HG02678 (cell line): ENCODE data around the gene DDAH1.
"Not testable (repeated sequence)": the region's sequence is repeated elsewhere in the genome, so short reads cannot be mapped to it uniquely, and the experiment has no call there.

Experiments
- ATAC-seq: cut with Tn5 transposase; IDR thresholded peaks from one replicate; pipeline ENCODE4 v1.9.1; 2021; ENCODE audit warnings: mild to moderate bottlenecking, moderate library complexity; ENCODE audit not compliant: unreplicated experiment

The DDAH1 gene

GRCh38 chr1:85465099-85465785, at the start of gene DDAH1:
Gene DDAH1 (minus strand): TSS chr1:85465159. CDS start chr1:85465045, 114 bp downstream.
- ATAC-seq, result peak; percentile 54

DNA sequence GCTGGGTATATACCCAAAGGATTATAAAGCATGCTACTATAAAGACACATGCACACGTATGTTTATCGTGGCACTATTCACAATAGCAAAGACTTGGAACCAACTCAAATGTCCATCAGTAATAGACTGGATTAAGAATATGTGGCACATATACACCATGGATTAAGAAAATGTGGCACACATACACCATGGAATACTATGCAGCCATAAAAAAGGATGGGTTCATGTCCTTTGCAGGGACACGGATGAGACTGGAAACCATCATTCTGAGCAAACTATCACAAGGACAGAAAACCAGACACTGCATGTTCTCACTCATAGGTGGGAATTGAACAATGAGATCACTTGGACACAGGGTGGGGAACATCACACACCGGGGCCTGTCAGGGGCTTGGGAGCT, 49.0 kb upstream of the DDAH1 start:
- not testable (repeated sequence) for ATAC-seq

DNA sequence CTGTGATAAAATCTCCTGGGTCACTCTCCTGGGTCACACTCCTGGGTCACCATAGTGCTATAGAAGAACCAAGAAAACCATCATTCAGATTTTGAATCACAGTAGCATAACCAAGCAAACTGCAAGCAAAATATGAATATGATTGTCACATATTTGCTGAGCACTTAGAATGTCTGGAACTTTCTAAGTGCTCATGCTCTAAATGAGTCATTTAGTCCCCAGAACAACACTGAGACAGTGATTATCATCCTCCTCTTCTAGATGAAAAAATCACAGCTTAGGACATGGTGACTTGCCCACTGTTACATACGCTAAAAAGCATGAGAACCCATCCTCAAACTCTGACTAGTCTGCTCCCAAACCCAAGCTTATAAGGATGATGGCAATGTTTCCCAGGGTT, 39.5 kb upstream of the DDAH1 start:
- no peak for ATAC-seq

DNA sequence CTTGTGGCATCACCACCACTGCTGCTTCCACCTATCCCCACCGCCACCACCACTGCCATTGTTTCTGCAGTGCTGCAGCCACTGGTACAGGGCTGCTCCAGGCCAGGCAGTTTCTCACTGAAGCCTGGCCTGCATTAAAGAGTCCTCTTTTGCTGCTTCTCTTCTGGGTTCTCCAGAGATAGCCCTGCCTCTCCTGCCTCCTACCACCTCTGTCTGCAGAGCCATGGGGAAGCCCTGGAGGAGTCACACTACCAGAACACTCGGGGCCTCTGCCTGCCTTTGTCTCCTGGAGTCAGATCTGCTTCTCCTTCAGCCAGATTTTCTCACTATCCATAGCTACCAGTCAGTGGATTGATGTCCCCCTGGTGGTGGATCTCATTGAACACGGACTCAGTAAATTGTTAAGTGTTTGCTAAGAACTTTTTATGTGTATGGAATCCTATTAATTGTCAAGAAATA, 37.7 kb upstream of the DDAH1 start:
- ATAC-seq, result no peak

GRCh38 chr1:85502171-85502570, 37.2 kb upstream of the DDAH1 start:
- ATAC-seq, result no peak

GRCh38 chr1:85501355-85501898, 36.5 kb upstream of the DDAH1 start:
- no peak for ATAC-seq

DNA sequence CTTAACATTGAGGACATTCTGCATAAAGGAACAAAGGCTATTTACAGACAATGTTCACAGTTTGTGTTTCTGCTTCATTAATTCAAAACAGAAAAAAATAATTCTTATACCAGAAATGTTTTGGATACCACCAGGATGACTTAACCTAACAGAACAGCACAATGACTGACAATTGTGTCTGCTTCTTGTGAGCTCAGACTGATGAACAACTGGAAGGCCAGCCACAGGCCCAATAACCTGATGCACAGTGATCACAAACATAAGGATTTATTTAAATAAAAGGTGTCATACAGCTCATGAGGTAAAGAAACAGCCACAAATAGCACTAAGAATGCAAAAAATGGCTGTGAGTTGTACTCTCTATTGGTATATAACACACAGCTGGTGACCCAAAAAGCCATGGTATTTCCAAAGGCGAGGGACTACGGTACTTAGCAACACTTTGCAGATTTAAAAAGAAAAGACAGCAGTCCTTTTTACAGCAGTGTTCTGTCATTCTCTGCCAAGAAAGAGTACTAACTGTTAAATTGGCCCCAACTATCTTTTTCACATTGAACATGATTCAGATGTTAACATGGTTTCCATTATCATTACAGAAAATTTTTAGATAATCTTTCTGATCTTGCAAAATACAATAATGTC, 32.1 kb upstream of the DDAH1 start:
- ATAC-seq, result no peak

- no peak for ATAC-seq
Observed at GRCh38 chr1:85495556-85495955, 30.6 kb upstream of the DDAH1 start.

DNA sequence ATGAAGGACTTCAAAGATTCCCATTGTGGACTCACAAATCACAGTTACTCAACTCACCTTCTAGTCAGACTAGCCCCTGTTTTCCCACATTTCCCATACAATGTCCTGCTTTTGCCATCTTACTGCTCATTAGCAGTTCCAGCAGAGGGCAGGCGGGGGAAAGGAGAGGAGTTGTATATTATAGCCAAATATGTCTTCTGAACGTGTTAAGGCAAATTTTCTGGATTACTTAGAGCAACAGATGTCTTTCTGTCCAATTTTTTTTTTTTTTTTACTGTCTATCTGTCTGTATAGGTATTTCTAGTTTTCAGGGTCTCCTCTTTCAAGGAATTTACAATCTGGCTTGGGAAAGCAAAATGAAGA, 29.9 kb upstream of the DDAH1 start:
- ATAC-seq, result no peak

GRCh38 chr1:85494074-85494903, 29.3 kb upstream of the DDAH1 start:
- no peak for ATAC-seq

DNA sequence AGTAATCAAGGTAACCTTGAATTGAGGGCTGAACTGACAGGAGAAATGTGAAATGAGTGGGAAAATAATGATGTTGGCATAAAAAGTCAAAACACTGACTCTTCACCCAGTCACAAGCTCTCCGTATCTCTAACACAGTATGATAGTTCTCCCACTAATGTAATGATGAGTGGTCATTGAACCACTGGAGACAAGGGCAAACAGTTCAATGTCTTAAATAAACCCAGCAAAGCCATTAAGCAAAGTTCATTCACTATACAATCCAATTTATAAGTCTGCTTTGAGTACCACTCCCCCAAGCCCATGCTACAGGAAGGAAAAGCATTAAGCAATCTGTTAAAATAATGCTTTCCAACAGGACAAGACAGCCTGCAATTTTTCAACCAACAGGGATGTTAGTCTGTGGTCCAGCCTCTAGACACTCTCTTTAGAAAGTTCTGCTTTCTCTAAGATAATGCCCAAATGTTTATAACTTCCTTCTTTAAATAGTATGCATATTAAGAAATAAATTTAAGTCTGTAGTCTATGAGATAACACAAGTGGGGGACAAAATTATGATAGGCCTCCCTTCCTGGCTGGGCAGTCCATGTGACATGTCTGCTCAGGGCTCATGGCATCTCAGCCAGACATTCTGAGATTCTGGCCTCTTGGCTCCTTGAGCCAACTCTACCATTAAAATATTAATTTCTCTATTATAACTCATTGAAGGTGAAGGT, 25.5 kb upstream of the DDAH1 start:
- no peak for ATAC-seq

DNA sequence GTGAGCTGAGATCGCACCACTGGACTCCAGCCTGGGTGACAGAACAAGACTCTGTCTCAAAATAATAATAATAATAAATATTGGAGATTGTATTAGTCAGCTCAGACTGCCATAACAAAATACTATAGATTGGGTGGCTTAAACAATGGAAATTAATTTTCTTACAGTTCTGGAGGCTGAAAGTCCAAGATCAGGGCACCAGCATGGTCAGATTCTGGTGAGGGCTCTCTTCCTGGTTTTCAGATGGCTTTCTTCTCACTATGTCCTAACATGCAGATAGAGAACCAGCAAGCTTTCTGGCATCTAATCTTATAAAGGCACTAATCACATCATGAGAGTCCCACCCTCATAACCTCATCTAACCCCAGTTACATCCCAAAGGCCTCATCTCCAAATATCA, 23.2 kb upstream of the DDAH1 start:
- no peak for ATAC-seq

DNA sequence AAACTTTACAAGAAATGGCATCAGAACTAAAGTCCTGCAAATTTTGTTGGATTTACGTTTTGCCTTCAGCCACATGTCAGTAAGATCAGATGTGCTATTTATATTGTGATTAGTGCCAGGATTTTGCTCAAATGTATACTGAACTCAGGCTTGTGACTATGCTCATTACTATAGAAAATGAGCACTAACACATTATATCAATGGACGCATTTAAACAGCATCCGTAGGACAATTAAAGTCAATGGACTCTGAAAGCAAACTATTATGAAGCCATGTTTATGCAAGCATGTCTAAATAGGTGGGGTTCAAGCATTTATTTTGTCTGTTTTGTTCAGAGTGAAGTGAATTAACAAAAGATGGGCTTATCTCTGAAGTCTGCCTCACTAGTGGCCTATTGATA, 20.6 kb upstream of the DDAH1 start:
- no peak for ATAC-seq

DNA sequence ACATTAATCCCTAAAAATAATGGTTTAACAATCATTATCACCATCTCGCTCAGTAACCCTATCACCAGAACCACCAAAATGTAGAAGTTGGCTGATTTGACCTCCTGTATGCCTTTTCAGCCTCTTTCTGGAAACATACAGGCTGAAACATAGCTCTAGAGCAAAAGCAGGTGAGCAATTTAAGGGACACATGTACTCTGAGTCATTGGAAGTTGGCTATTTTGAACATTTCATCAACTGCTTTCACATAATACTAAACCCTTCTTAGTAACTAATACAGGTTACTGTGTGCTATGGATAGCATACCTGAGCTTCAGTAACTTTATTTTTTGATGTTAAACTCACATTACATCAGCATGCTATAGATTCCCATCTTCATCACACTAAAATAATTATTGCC, 19.8 kb upstream of the DDAH1 start:
- no peak for ATAC-seq

- no peak for ATAC-seq
Observed at GRCh38 chr1:85484264-85484663, 19.3 kb upstream of the DDAH1 start.

GRCh38 chr1:85481688-85482087, 16.7 kb upstream of the DDAH1 start:
- ATAC-seq, result no peak

- ATAC-seq, result no peak
Observed at GRCh38 chr1:85480566-85480965, 15.6 kb upstream of the DDAH1 start.

GRCh38 chr1:85479491-85479890, 14.5 kb upstream of the DDAH1 start:
- ATAC-seq, result no peak

GRCh38 chr1:85478366-85478765, 13.4 kb upstream of the DDAH1 start:
- no peak for ATAC-seq

DNA sequence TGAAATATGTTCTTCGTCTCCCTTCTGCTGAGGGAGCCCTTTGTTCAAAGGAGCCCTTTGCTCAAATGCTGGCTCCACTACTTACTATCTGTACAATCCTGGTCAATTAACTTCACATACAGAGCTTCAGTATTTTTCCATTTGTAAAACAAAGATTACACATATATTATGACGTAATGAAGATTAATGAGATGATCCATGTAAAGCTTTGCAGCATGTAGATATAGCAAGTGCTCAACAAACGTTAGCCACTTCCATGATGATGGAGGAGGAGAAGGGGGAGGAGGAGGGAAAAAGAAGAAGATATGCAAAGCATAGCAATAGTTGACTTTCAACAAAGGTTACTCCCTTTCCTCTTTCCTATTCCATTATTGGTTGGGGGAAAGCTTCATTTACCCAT, 10.1 kb upstream of the DDAH1 start:
- ATAC-seq, result no peak

DNA sequence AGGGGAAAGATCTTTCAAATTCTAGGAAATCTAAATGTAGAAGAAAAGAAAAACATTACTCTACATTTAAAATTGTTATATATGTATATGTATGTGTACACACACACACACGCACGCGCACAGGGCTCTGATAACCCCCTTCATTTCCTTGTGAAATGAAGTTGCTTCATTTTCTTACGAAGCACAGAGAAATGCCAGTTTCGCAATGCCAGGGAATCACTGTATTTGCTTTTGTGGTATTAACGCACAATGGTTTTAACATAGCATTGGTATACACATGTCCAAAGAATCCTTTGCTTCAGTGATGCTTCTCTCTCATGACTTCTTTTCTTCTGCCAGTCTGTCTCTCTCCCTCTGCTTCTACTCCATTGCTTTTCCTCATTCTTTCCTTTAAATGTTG, 8.4 kb upstream of the DDAH1 start:
- no peak for ATAC-seq
